ENCODE data around the gene AVEN. TPM values are rescaled to one million over a fixed set of nuclear protein-coding genes. Genes with fewer than 3 reads are reported as not detected.

Gene AVEN
- total and polyA plus RNA-seq, 9 of the 15 experiments (the other 6 are each of a cell fraction or from before 2014, with no cell fraction given): 1.5 to 6.4 (median 4.7) TPM

GRCh38 chr15:34039790-34040113, 748 bp upstream of the AVEN start:
- BruUV-seq (replicated peaks): no TSS peak
- Histone ChIP-seq H3K4me1 (replicated peaks in 1 of 2; ENCODE audit: control insufficient read depth in 2 of 2, insufficient read depth in 2 of 2, low read length in 2 of 2) (peaks cover 3 to 12% of the 10 kb centered on the region in 2 experiments; a peak in 4 of 5 replicates), H3K36me3 (ENCODE audit: control insufficient read depth, insufficient read depth, low read length) (no peaks in the 10 kb centered on the region), H3K79me2 (ENCODE audit: control insufficient read depth, insufficient read depth, low read length) (no peaks in the 10 kb centered on the region), H4K20me1 (replicated peaks; ENCODE audit: control insufficient read depth, insufficient read depth, low read length) (no peaks in the 10 kb centered on the region), H3K4me3 (no peak overlapping the region), H3K9ac (ENCODE audit: insufficient read depth in 1 of 2, low read depth in 2 of 2, low read length in 2 of 2) (no peak overlapping the region), H3K9me3 (replicated peaks; ENCODE audit: control insufficient read depth, insufficient read depth, low read depth, low read length) (no peaks in the 10 kb centered on the region), H3K27ac (ENCODE audit: extremely low read depth, low read depth, low read length) (no peak overlapping the region), H2AFZ (ENCODE audit: low read depth, low read length) (peak overlapping the region; percentile 100; the same call in 1 of the 2 replicates), H3K27me3 (ENCODE audit: control insufficient read depth in 2 of 2, insufficient read depth in 2 of 2, low read length in 2 of 2) (peaks cover 12 to 14% of the 10 kb centered on the region in 2 experiments; a peak in 4 of 5 replicates), H3K4me2 (ENCODE audit: insufficient read depth, low read length) (no peak overlapping the region), H3K9me1 (ENCODE audit: control insufficient read depth, insufficient read depth, low read length) (no peaks in the 10 kb centered on the region)
- DNase-seq (ENCODE audit: extremely low read depth in 1 of 4, low spot score in 3 of 4) (no peak), ATAC-seq (no peak), FAIRE-seq (peak; percentile 83)
- WGBS (ENCODE audit: insufficient coverage, low coverage, missing lambda C conversion rate): 30% methylated on average over 1 of the region's 1 CpG
- intact Hi-C loops (cut with micrococcal nuclease): no loop called here
- ChIA-PET CTCF (ENCODE audit: low intra/inter-chr PET ratio) (no interaction called here), POLR2A (interaction anchor here (0.7 to 0.8 kb wide), 4 partner anchors 11 to 278 kb away, joined by 3 to 4 read pairs (median 3); no protein-coding TSS in a partner anchor)
- in situ Hi-C loops (cut with MboI): no loop called here
- TF ChIP-seq KAT2B (IDR thresholded peaks at IDR 0.05; ENCODE audit: low read depth, low read length) (no peak), ELK1 (CRISPR knock-in tag; IDR thresholded peaks at IDR 0.05) (no peak), HLTF (IDR thresholded peaks at IDR 0.05) (no peak), CBX8 (IDR thresholded peaks at IDR 0.05; ENCODE audit: borderline replicate concordance, extremely low read depth, low read depth, low read length, poor library complexity, severe bottlenecking) (peak; percentile 77), ZNF274 (IDR thresholded peaks at IDR 0.05; ENCODE audit: borderline replicate concordance, low read depth, low read length) (no peak), CBX2 (IDR thresholded peaks at IDR 0.05; ENCODE audit: insufficient read depth, low read length, poor library complexity, severe bottlenecking) (peak; percentile 20), CREB3L1 (IDR thresholded peaks at IDR 0.05; ENCODE audit: borderline replicate concordance, low read depth) (no peak), TAL1 (IDR thresholded peaks at IDR 0.05) (no peak), ZNF318 (IDR thresholded peaks at IDR 0.05; ENCODE audit: borderline replicate concordance in 1 of 2, low read depth in 1 of 2) (no peak), PURB (CRISPR knock-in tag; IDR thresholded peaks at IDR 0.05; ENCODE audit: low read depth) (no peak)
